SK-N-SH treated with all-trans-retinoic acid at 6 μM for 48 hours (cell line): ENCODE data around the gene SEMA5A.

Source experiments
- RARB ChIP-seq: fragments of 250-450 bp; sonication (Bioruptor Pico); IDR thresholded peaks from 2 replicates; pipeline ENCODE4 v1.8.0; 2021; ENCODE audit warnings: mild to moderate bottlenecking, moderate library complexity
- TF ChIP-seq, protein P1 (sequence below): fragments of 250-450 bp; sonication (Bioruptor Pico); IDR thresholded peaks from 2 replicates; pipeline ENCODE4 v1.5.1; 2020; ENCODE audit warnings: low read depth, mild to moderate bottlenecking, moderate library complexity

The SEMA5A gene

DNA sequence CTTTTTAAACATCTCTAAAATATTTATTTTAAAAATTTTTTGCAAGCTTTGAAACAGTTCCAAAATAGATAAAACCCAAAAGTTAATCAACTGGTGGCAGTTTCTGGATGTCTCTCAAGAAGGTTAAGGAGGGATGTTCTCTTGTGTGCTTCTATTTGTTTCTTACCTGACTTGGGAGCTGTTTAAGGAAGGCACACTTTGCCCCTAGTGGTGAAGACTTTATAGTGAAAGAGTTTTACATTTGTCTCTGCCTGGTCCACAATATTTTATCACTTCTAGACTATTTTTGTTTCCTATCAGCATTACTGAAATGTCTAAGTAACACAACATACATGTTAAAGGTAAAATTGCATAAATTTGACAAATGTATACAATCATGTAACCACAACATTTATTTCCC, 552.8 kb downstream of the SEMA5A start (continued):
- TF ChIP-seq, protein P1, sequence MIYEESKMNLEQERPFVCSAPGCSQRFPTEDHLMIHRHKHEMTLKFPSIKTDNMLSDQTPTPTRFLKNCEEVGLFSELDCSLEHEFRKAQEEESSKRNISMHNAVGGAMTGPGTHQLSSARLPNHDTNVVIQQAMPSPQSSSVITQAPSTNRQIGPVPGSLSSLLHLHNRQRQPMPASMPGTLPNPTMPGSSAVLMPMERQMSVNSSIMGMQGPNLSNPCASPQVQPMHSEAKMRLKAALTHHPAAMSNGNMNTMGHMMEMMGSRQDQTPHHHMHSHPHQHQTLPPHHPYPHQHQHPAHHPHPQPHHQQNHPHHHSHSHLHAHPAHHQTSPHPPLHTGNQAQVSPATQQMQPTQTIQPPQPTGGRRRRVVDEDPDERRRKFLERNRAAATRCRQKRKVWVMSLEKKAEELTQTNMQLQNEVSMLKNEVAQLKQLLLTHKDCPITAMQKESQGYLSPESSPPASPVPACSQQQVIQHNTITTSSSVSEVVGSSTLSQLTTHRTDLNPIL (CRISPR knock-in tag), result no peak
- TF ChIP-seq RARB (CRISPR knock-in tag), result no peak
